Fibroblast of skin of left biceps (primary cell): ENCODE data around the gene MAGI1.

Experiments
- DNase-seq, 2 experiments: peaks; one replicate each; pipeline ENCODE4 v3.0.0-alpha.2; 2013; ENCODE audit warnings: low read depth in 2 of 2

Gene MAGI1

DNA sequence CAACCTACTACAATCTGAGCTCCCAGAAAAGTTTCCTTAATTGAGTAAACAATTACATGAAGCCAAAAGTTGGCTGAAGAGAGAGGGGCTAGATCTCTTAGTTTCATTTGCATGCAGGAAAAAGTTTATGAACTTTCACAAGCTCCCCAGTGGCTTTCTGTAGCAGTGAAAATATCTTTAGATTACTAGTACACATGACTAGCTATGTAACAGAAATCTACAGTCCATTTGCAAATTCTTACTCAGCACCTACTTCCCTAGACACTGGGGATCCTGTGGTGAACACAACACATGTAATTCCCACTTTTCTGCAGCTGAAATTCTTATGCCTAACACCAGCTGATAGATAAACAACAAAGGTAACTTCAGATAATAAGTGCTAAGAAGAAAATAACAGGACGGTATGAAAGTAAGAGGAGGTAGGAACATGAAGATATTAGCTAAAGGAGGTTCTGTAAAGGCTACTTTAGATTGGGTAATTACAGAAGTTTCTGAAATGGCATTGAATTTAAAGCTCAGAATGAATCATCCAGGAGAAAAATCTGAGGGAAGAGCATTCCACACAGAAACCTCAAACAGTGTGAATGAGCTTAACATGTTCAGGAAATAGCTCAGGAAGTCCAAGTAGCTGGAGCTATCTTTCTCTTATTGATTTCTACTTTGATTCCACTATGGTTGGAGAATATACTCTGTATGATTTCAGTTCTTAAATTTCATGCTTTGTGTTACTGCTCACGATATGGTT, 204.8 kb downstream of the MAGI1 start:
- DNase-seq: peak; percentile 60 to 63

DNA sequence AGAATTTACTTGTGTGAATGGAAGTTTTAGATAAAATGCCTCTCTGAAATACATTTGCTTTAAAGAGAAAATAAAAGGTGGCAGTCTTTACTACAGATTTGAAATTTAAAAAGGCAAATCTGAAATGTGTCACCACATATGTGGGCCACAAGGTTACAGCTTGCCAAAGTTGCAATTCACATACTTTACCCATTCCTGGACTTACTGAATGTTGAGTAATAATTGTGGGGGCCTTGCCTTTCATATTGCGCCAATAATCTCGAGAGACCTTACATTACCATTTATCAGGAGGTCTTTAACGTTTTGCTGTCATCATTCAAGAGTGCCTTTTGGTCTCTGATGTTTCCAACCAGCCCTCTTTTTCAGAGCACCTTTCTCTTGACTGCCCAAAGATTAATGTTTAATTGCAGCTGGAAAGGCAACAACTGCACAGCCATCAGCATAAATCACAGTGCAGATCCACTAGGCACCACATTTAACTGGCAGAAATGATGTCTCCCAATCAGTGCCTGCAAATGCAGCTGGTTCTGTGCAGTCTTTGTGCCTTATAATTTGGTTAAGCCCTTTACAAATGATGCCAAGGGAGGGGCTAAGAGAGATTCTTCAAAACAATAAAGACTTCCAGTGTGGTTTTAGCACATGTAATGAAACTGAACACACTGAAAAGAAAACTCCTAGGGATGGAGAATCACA, 206.8 kb downstream of the MAGI1 start:
- DNase-seq: peak; percentile 86 to 89

DNA sequence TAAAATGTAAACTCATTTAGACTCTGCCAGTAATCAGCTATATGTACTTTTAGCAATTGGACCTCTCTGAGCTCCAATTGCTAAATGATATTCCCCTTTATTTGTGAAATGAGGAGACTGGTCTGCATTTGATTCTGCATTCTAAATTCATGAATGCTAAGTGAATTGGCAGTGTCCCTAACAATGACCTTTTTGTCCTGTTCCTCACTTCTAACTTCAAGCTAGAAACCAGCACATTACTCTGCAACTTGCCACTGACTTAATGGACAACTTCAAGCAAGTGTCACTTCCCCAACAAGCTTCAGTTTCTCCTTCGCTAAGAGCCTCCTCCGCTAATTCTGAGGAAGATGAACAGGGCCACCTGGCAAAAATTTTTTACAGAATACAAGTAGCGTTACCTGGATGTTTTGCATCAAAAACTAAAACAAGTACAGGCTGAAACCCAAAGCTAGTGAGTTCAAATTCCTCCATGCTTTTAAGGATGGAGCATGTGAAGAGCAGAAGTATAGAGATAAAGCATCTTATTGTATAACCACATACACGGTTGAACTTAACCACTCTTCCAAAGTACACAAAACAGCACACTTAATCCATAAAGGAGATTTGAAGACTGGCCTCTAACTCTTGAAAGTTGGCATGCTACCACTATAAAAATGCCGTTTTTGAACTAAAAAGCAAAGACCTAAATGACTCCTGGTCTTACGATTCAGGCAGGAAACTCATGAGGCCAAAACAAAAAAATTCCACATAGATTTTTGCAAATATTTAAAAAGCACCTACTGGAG, 207.6 kb downstream of the MAGI1 start:
- no peak for DNase-seq

DNA sequence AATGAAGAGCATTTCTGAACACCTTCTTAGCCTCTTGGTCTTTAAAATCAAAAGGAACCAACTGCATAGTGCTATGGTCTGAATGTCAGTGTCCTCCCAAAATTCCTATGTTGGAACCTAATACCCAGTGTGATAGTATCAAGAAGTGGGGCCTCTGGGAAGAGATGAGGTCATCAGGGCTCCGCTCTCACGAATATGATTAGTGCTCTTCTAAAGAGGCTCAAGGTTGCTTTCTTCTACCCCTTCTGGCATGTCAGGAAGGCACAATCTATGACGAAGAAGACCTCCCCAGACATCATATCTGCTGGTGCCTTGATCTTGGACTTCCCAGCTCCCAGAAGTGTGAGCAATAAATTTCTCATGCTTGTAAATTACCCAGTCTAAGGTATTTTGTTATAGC, 209.5 kb downstream of the MAGI1 start:
- no peak for DNase-seq

DNA sequence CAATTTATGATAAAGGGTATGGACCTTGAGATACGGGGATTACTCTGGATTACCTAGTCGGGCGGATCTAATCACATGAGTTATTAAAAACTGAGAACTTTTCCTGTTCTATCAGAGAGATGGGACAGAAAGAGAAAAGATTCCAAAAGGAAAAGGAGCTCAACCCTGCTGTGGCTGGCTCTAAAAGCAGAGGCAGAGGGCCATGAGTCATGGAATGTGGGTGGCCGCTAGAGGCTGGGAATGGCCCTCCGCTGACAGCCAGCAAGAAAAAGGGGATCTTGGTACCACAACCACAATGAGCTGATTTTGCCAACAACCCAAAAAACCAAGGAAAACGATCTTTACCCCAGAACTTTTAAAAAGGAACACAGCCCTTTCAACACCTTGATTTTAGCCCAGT, 210.0 kb downstream of the MAGI1 start:
- no peak for DNase-seq

DNA sequence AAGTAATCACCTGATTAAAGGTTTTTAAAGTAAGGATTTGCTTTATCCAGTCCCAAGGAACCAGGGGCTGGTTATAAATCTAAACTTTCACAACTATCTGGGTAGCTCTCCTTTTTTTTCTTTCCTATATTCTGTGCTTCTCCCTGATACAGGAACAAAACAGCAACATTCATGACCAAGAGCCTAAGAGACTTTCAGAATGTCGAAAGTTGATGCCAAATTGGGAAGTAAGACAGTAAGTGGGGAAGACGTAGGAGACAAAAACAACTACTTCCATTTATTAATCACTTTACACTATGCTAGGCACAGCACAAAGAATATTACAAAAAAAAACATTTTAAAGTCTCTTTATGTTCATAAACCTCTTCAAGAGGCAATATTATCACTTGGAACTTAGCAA, 211.6 kb downstream of the MAGI1 start:
- no peak for DNase-seq

DNA sequence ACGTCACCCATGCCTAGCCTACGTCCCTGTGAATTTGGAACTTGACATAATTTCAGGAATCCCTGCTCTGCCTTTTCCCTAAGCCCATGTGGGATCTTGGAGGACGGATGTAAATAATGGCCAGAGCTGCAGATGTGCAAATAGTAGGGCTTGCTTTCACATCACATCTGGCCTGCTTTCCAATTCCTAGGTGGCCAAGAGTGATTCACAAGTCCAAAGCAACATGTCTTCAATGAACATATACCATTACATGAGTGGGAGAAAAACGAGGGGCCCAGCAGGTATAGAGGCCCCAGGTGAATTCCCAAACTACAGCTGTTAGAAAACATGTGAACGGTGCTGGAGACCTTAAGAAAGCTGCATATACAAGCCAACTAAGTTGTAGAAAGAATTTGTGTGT, 214.6 kb downstream of the MAGI1 start:
- no peak for DNase-seq

DNA sequence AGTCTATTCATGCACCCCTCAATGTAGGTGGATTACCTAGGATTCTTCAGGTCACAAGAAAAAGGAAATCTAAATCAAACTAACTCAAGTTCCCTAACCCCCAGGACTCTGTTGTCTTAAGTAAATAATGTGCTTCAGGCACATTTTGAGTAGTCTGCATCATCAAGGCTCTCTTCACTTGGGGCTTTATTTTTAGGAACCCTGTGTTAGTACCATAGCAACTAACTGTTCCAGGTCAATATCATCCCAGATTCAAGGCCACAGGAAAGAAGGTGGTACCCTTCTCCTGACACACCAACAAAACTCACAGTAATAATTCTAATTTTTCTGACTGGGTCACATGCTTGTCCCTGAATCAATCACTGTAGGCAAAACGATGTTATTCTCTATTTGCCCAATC, 218.1 kb downstream of the MAGI1 start:
- DNase-seq: no peak

DNA sequence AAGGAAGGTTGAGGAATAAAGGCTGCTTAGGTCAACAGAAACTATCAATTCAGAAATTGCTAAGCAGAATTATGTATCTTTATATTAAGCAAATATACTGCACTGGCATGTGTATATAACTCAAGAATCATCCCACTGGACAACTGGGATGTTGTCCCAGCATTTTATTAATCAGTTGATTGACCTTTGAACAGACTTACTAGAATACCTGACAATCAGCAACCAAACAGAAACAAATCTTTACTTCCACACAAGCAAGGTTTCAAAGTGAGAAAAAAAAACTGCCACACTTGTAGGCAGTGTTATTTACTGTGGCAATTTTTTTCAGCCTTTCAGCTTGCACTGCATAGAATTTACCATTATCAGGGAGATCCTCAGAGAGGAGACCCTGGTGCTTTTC, 218.8 kb downstream of the MAGI1 start:
- no peak for DNase-seq

DNA sequence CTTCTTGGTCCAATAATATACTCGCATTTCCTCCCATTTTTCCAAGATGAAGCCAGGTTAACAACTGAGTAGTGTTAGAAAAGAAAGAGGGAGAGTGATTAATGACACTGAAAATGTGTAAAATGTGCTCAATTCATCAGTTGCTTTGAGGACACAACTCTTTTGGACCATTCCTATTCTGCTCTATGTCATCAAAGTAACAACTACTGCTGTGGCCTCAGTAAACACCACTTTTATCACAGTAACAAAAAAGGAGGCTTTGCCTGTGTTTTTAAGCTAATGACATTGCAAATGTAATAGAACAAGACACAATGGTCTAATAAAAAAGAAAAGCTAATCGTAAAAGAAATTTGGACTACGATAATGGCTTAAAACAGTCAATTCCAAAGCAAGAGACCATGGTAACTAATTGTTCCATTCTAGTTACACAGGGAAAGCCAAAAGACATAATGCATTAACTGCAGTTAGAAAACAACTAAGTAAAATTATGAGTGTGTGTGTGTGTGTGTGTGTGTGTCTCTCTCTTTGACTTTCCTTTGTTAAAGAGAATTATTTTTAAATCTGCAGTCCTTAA, 221.1 kb downstream of the MAGI1 start:
- no peak for DNase-seq

DNA sequence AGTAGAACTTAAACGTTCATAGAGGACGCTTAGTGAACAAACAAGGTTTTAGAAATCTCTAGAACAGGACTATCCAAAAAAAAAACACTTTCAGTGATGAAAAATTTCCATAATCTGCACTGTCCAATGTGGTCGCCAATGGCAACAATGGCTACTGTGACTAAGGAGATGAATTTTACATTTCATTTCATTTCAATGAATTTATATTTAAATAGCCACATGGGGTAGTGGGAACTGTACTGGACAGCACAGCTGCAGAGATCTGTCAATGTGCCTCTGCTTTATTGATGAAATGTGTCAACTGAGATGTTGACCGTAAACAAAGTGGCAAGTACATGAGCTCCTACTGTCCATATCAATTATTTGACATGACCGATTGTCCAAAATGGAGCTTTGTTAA, 222.5 kb downstream of the MAGI1 start:
- no peak for DNase-seq

DNA sequence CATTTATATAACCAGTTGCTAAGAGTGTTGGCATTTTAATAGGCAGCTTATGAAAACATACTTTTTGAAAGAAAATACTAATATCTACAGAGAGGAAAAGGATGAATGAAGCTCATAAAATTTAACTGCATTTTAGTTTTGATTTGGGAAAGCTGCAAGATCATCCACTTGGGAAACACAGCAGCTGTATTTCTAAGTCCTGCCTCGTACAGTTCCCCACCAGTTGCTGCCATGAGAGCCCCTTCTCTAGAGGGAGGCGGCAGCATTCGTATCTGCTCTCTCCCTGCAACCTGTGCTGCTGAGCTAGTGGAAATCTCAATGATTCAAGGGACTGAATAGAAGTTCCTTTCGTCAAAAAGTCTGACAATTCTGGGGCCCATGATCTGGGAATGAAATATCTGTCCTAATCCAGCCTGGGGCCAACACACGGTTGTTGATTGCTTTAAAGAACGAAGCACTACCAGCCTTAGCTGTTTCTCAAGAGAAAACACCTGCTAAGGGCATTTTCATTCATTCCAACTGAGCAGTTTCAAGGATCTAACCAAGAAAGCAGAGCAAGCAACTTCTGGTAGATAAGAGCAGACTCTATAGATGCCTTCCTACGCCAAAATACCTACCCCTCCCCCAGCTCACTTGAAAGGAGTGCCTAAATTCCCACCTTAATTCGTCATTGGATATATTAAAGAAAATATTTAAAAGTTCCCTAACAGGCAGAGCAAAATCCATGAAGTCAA, 223.7 kb downstream of the MAGI1 start:
- DNase-seq: no peak

DNA sequence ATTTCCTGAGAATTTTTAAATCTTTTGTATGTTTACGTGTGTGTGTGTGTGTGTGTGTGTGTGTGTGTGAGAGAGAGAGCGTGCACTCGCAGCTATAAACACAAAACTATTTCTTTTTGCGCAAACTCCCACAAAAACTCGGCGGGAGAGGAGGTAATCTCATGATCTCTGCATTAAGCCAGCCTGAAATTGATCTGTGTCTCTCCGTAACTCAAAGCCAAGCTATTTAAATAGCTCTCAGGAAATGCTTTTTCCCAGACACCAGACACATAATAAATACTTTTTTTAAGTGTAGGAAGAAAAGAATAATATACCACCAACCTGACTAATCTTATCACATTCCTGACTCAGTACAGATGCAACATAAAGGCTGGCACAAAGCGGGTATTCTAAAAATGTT, 226.8 kb downstream of the MAGI1 start:
- DNase-seq: no peak

DNA sequence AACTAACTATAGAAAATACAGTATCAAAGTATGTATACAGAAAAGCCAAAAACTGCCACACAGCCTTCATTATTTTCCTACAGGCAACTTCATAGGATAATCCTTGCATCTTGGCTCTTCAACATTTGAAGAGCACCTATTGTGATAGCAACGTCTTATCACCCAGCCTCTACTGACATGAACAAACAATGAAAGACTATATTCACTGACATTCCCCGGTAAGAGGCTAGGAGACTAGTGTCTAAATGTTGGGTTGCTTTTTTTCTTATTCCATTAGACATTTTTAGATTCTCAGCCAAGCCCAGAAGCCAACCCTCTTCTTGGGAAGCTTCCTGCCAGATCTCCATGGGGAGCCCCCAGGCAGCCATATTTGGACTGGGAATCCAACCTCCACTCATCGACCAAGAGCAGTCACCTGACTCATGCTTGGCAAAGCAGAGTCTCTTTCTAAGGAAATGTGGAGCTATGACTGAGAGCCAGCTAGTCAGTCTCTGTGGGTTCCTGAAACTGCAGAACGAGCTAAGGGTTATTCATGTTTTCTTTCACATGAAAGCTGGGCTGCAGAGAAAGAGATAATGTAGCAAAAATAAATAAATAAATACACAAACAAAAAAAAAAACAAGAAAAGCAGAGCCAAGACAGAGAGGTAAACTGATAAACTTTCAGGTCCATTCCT, 227.5 kb downstream of the MAGI1 start:
- peak; percentile 41 to 49 for DNase-seq

DNA sequence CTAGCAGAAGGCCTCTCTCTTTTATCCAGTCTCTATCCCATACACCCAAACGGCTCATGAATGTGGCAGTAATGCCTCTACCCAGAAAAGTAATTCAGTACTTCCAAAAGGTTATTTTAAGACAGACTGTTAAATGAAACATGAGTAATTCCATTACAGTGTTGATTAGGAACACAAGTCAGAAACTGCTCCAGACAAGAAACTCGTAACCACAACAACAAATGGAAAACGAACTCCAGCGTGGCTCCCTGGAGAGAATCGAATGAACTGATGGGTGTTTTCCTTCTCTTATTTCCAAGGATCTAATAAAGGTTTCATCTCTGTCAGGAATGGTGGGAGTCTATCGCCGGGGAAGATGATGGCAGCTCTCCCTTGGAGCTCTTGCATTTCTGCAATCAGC, 228.4 kb downstream of the MAGI1 start:
- no peak for DNase-seq

DNA sequence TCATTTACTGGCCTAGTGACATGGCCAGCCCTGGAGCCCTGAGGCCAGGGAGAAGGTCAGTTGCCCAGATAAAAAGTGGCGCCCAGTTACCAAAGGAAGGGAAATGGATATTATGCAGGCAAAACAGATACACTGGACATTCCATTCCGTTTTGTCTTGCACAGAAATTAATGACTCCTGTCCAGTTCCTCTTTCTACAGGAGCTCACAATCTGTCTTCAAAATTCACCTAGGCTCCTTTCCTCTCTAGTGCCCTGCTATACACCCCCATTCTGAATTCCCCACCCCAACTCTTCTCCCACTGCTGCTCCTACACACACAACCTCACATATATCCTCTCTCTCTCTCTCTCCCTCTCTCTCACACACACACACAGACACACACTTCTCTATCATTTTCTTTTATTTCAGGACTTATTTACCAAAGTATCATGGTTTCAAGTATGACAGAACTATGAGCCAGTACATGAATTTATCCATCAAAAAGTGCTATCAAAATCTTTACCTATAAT, 229.0 kb downstream of the MAGI1 start:
- no peak for DNase-seq

DNA sequence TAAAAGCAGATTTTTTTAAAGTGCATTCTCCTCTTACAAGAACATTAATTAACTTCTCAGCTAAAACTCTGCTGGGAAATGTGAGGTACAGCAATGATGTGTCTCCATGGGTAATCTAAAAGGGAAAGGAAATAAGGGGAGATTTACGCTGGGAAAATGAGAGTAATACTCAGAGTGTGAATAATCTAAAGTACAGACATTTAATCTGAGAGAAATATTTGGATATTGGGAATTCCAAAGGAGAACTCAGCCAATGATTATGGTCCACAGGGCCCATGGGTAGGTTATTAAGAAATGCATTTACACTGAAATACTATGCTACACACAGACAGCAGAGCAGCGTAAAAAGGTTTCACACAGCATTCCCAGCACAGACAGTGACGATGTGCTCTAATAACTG, 229.9 kb downstream of the MAGI1 start:
- no peak for DNase-seq

DNA sequence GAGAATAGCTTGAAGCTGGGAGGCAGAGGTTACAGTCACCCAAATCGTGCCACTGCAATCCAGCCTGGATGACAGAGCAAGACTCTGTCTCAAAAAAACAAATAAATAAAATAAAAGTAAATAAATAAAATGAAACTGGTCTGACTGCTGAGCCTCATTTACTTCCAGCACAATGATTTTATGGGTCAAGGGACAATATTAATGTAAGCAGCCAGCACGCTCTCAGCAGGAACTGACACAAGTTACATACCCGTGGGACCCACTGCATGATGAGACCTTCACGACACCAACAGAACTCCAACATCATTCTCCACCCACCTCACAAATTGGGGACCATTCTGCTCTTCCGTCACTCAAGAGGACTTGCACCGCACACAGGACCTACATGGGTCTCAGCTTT, 230.3 kb downstream of the MAGI1 start:
- no peak for DNase-seq

DNA sequence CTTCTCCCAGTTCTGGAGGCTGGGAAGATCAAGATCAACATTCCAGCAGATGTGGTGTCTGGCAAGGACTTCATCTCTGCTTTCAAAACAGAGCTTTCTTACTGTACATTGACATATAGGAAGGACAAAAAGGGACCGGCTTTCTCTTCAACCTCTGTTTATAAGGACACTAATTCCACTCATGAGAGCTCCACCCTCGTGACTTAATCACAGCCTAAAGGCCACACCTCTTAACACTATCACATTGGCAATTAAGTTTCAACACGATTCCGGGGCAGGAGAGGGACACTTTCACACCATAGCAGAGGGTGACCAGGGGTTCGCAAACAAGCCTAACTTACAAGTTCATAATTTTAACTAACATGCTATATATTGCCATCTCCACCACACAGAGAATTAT, 231.5 kb downstream of the MAGI1 start:
- no peak for DNase-seq

DNA sequence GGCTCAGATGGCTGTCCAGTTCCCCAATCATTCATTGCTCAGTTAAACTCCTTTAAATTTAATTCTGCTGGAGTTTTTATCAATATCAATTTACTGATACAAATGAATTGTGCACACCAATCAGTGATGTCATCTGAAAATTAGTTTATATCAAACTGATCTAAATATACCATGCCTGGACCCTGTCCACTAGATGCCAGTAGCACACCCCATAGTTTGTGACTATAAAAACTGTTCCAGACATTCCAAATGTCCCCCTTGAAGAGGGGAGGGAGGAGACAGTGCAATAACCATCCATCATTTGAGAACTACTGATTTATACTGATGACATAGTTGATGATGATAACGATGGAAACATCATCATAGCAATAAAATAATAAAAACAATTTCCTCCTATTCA, 232.1 kb downstream of the MAGI1 start:
- no peak for DNase-seq

DNA sequence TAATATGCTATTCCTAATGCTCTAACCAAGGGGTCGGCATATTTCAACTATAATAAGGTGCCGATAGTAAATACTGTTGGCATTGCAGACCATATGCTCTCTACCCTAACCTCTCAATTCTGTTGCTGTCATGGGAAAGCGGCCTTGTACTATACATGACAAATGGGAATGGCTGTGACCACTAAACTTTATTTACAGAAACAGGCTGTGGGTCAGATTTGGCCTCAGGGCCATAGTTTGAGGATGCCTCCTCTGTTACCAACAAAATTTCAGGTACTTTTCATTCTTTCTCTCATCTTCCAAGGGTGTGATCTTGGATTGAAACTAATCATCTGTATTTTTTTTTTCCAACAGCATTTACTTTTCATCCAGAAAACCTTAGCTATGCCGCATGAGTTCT, 242.0 kb downstream of the MAGI1 start:
- DNase-seq: no peak
